OCI-LY1 (cell line): Measurements from ENCODE around the gene SOBP.

Experiments
- CTCF ChIP-seq: fragments of 200-600 bp; sonication (generic), shearing (Covaris generic); IDR thresholded peaks from 2 replicates; pipeline ENCODE4 v1.5.1; 2017; ENCODE audit warnings: mild to moderate bottlenecking, antibody characterized with exemption, low read length, moderate library complexity, mixed read lengths
- EZH2 ChIP-seq: fragments of 200-600 bp; sonication (generic), shearing (Covaris generic); IDR thresholded peaks from 2 replicates; pipeline ENCODE4 v1.8.0; 2017; ENCODE audit warnings: borderline replicate concordance, mixed run types, mild to moderate bottlenecking, antibody characterized with exemption, low read length, moderate library complexity, mixed read lengths

DNA sequence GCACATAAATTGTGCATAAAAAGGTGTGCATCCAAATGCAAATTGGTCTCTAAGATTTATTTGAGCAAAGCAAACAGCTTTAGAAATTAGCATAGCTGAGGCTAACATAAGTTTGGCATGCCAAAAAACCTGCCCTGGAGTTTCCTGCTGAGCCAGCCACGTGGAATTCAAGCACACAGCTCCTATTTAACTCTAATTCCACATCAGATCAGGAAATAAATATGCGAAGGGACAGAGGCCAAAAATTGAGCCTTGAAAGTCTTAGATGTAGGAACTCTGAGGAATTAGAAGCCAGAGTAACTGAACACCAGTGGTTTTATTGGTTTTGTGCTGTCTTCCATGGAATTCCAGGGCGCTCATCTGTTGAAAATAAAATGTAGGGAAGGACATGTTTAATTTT is 19.6 kb downstream of the SOBP start:
- TF ChIP-seq CTCF (no peak), EZH2 (no peak)
